ENCODE data around the gene EEF2. TPM values are rescaled to one million over a fixed set of nuclear protein-coding genes. Genes with fewer than 3 reads are reported as not detected.

The EEF2 gene
- total RNA-seq, 3 donors from 2014 or later, result 1,628 to 2,598 (median 1,993) TPM

DNA sequence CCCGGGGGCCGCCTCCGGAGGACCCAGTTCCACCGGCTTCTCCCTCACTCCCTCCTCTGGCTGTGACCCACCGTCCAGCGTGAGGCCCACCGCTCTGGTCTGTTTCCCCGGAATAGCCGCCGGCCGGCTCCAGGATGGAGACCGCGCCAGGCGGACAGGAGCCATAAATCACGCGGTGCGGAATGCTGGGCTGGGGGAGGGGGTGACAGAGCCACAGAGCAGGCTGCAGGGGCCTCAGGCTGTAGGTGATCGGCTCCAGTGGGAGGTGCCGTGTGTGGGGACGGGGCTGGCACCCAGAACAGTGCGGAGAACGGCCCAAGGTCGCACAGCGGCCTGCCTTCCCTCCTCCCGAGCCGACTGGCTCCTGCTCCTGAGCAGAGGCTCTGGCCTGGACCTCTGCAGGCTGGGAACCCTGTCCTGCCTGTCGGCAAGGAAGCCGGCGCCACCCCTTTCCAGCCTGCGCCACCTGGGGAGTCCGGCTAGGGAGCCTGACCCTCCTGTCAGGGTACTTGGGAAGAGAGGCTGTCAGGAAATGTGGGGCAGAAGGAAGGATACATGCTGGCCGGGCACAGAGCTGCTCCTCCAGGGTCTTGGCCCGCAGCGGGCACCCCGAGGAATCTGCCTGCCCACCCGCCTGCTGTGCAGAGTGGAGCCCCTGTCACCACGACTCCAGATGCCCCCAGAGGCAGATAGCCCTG lies 30.6 kb upstream of the EEF2 start:
- Histone ChIP-seq H3K27me3 (no peaks in the 10 kb centered on the region), H3K27ac (peak overlapping the region; percentile 65 to 85), H3K4me1 (peaks cover 8 to 22% of the 10 kb centered on the region in 2 donors), H3K36me3 (no peaks in the 10 kb centered on the region), H3K9me3 (no peaks in the 10 kb centered on the region), H3K4me3 (peak overlapping the region in 2 of 3 donors; percentile 20 to 58)
- TF ChIP-seq POLR2A (IDR thresholded peaks at IDR 0.05) (no peak), POLR2AphosphoS5 (IDR thresholded peaks at IDR 0.05) (no peak)
- TF ChIP-seq, protein P1, sequence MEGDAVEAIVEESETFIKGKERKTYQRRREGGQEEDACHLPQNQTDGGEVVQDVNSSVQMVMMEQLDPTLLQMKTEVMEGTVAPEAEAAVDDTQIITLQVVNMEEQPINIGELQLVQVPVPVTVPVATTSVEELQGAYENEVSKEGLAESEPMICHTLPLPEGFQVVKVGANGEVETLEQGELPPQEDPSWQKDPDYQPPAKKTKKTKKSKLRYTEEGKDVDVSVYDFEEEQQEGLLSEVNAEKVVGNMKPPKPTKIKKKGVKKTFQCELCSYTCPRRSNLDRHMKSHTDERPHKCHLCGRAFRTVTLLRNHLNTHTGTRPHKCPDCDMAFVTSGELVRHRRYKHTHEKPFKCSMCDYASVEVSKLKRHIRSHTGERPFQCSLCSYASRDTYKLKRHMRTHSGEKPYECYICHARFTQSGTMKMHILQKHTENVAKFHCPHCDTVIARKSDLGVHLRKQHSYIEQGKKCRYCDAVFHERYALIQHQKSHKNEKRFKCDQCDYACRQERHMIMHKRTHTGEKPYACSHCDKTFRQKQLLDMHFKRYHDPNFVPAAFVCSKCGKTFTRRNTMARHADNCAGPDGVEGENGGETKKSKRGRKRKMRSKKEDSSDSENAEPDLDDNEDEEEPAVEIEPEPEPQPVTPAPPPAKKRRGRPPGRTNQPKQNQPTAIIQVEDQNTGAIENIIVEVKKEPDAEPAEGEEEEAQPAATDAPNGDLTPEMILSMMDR (IDR thresholded peaks at IDR 0.05), result no peak
- intact Hi-C loops (cut with DNase I; ENCODE audit: low total_unique reads), result no loop called here
- DNase-seq (ENCODE audit: low spot score in 2 of 2), result peak; percentile 28 to 72

DNA sequence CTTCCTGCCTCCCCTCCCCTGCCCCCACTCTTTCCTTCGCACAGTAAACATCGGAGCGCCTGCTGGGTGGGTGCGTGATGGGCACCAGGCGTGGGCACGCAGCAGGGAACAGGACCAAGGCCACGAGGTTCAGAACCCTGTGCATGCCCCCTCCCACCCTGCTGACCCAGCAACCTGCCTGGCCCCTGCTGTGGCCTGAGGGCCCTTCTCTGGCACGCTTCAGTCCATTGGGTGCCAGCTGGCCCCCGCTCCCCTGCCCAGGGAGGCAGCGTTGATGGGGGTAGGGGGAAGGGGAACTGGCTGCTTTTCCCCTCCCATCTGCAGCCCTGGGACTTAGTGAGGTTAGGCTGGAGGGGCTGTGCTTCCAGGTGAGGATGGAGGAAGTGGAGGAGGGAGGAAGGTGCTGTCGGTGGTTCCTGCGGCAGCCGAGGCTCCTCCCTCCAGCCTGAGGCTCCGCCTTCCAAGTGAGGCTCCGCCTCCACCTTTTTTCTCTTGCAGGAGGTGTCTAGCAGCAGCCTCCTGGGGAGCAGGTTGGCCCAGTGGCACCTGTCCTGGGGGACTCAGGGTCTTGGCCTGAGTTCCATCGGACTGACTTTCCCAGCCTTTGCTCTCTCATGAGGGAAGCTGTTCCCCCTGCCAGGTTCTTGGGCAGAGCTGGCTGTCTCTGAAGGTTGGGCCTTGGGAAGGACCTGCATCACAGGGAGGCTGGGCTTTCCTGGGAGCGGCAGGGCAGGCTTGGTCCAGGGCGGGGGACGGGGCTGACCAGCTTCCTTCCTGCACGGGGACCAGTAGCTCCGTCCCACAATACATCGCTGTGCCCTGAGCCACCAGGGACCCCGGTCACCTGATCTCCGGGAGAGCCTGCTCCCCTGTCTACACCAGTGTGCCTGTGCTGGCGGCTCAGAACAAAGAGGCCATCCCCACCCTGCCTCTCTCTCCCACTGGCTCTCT lies 29.6 kb upstream of the EEF2 start:
- Histone ChIP-seq H3K4me3 (peak overlapping the region in 2 of 3 donors; percentile 20 to 58), H3K4me1 (peaks cover 8 to 26% of the 10 kb centered on the region in 2 donors), H3K36me3 (no peaks in the 10 kb centered on the region), H3K27ac (peak overlapping the region; percentile 65 to 85), H3K9me3 (no peaks in the 10 kb centered on the region), H3K27me3 (no peaks in the 10 kb centered on the region)
- TF ChIP-seq POLR2AphosphoS5 (IDR thresholded peaks at IDR 0.05), result no peak
- TF ChIP-seq, protein P1 (IDR thresholded peaks at IDR 0.05), result no peak
- no peak for TF ChIP-seq POLR2A (IDR thresholded peaks at IDR 0.05)
- DNase-seq (ENCODE audit: low spot score in 2 of 2), result peak; percentile 67
- intact Hi-C loops (cut with DNase I; ENCODE audit: low total_unique reads), result no loop called here

DNA sequence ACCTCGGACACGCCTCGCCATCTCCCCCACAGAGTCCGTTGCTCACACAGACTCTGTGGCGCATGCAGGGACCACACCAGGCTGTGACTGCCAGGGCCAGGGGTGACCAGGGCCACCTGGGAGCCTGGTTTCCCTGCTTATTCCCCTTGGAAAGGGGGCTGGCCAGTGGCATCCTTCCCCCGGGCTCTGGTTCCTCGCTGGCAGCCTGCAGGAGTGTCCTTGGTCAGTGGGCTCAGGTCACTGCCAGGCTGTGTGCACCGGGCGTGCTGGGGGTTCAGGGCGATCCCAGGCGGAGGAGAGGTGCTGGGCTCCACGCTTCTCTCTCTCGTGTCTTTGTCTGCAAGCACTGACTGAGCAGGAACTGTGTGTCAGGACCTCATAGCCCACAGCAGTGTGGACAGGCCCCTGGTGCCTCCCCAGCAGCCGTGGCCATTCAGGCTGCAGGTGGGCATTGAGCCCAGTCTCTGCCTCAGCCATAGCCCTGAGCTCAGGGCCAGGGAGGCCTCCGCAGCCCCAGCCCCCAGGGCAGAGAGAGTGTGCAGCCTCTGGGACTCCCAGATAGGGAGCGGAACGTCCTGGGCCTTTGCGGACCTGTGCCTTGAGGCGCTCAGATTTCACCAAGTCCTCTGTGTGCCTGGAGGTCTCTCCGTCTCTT lies 28.8 kb upstream of the EEF2 start:
- TF ChIP-seq, protein P1 (IDR thresholded peaks at IDR 0.05), result no peak
- no peak for TF ChIP-seq POLR2AphosphoS5 (IDR thresholded peaks at IDR 0.05)
- TF ChIP-seq POLR2A (IDR thresholded peaks at IDR 0.05), result no peak
- H3K27me3 ChIP-seq, result no peaks in the 10 kb centered on the region
- H3K27ac ChIP-seq, result peak overlapping the region; percentile 65 to 85
- no peak for DNase-seq (ENCODE audit: low spot score in 2 of 2)
- H3K4me1 ChIP-seq, result peaks cover 8 to 34% of the 10 kb centered on the region in 2 donors
- no peaks in the 10 kb centered on the region for H3K36me3 ChIP-seq
- no peaks in the 10 kb centered on the region for H3K9me3 ChIP-seq
- intact Hi-C loops (cut with DNase I; ENCODE audit: low total_unique reads), result no loop called here
- peak overlapping the region in 1 of 3 donors; percentile 58 for H3K4me3 ChIP-seq

DNA sequence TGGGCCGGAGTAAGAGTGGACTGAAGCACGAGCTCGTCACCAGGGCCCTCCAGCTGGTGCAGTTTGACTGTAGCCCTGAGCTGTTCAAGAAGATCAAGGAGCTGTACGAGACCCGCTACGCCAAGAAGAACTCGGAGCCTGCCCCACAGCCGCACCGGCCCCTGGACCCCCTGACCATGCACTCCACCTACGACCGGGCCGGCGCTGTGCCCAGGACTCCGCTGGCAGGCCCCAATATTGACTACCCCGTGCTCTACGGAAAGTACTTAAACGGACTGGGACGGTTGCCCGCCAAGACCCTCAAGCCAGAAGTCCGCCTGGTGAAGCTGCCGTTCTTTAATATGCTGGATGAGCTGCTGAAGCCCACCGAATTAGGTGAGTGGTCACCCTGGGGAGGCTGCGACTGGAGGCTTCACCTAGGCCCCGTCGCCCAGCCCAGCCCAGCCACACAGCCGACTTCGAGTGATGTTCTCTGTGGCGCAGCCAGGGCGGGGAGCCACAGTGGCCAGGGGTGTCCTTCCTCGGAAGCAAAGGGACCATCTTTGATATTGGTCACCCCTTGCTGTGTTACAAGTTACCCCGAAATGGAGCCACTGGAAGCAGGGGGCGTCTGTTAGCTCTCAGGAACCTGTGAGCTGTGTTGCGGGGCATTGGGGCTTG lies 27.8 kb upstream of the EEF2 start:
- Histone ChIP-seq H3K27me3 (no peaks in the 10 kb centered on the region), H3K27ac (peak overlapping the region; percentile 74 to 85), H3K36me3 (no peaks in the 10 kb centered on the region), H3K9me3 (no peaks in the 10 kb centered on the region), H3K4me1 (peaks cover 13 to 41% of the 10 kb centered on the region in 2 donors), H3K4me3 (no peak overlapping the region)
- DNase-seq (ENCODE audit: low spot score in 2 of 2), result no peak
- TF ChIP-seq, protein P1 (IDR thresholded peaks at IDR 0.05), result no peak
- TF ChIP-seq POLR2AphosphoS5 (IDR thresholded peaks at IDR 0.05) (no peak), POLR2A (IDR thresholded peaks at IDR 0.05) (no peak)
- intact Hi-C loops (cut with DNase I; ENCODE audit: low total_unique reads), result no loop called here
